SK-N-SH treated with all-trans-retinoic acid at 6 μM for 48 hours (cell line): ENCODE results near the gene PRKG2.
"Not testable (repeated sequence)": the region's sequence is repeated elsewhere in the genome, so short reads cannot be mapped to it uniquely, and the experiment has no call there.

ENCODE experiments used
- ATAC-seq: fragments of 200-7000 bp; cut with Tn5 transposase; 3 replicates; pipeline ENCODE4 v1.9.1; 2020; ENCODE audit warnings: mild to moderate bottlenecking, moderate library complexity
- BACH2 ChIP-seq: fragments of 250-450 bp; sonication (Bioruptor Pico); IDR thresholded peaks from 2 replicates; pipeline ENCODE4 v1.9.0; 2021; ENCODE audit warnings: mild to moderate bottlenecking, borderline replicate concordance
- CSDC2 ChIP-seq: fragments of 250-450 bp; sonication (Bioruptor Pico); IDR thresholded peaks from 2 replicates; pipeline ENCODE4 v1.5.0; 2020; ENCODE audit warnings: mild to moderate bottlenecking, moderate library complexity
- CSRNP3 ChIP-seq: fragments of 250-450 bp; sonication (Bioruptor Pico); IDR thresholded peaks from 2 replicates; pipeline ENCODE4 v1.5.1; 2021; ENCODE audit warnings: mild to moderate bottlenecking, moderate library complexity
- ESRRG ChIP-seq: fragments of 250-450 bp; sonication (Bioruptor Pico); IDR thresholded peaks from 2 replicates; pipeline ENCODE4 v1.6.1; 2021; ENCODE audit warnings: mild to moderate bottlenecking
- GLIS3 ChIP-seq: fragments of 250-450 bp; sonication (Bioruptor Pico); IDR thresholded peaks from 2 replicates; pipeline ENCODE4 v1.5.0; 2020; ENCODE audit warnings: mild to moderate bottlenecking, moderate library complexity
- ISL1 ChIP-seq: fragments of 250-450 bp; sonication (Bioruptor Pico); IDR thresholded peaks from 2 replicates; pipeline ENCODE4 v2.1.2; 2022; ENCODE audit warnings: mild to moderate bottlenecking, moderate library complexity
- OSR1 ChIP-seq: fragments of 250-450 bp; sonication (Bioruptor Pico); IDR thresholded peaks from 2 replicates; pipeline ENCODE4 v1.8.0; 2022; ENCODE audit warnings: moderate library complexity, mild to moderate bottlenecking, inconsistent platforms
- POU6F1 ChIP-seq: fragments of 250-450 bp; sonication (Bioruptor Pico); IDR thresholded peaks from 2 replicates; pipeline ENCODE4 v1.8.0; 2021; ENCODE audit warnings: low read depth, mild to moderate bottlenecking, moderate library complexity, borderline replicate concordance
- PPARA ChIP-seq: fragments of 250-450 bp; sonication (Bioruptor Pico); IDR thresholded peaks from 2 replicates; pipeline ENCODE4 v1.5.0; 2020; ENCODE audit warnings: mild to moderate bottlenecking, borderline replicate concordance
- SNAI2 ChIP-seq: fragments of 250-450 bp; sonication (Bioruptor Pico); IDR thresholded peaks from 2 replicates; pipeline ENCODE4 v1.5.0; 2020; ENCODE audit warnings: mild to moderate bottlenecking, moderate library complexity
- TCF4 ChIP-seq: fragments of 250-450 bp; sonication (Bioruptor Pico); IDR thresholded peaks from 2 replicates; pipeline ENCODE4 v1.8.0; 2021; ENCODE audit warnings: mild to moderate bottlenecking, moderate library complexity, borderline replicate concordance
- TSHZ2 ChIP-seq: fragments of 250-450 bp; sonication (Bioruptor Pico); IDR thresholded peaks from 2 replicates; pipeline ENCODE4 v1.5.0; 2020; ENCODE audit warnings: mild to moderate bottlenecking, moderate library complexity
- ZC3H10 ChIP-seq: fragments of 250-450 bp; sonication (Bioruptor Pico); IDR thresholded peaks from 2 replicates; pipeline ENCODE4 v1.5.1; 2021; ENCODE audit warnings: mild to moderate bottlenecking, moderate library complexity
- ZFP3 ChIP-seq: fragments of 250-450 bp; sonication (Bioruptor Pico); IDR thresholded peaks from 2 replicates; pipeline ENCODE4 v1.5.0; 2020; ENCODE audit warnings: mild to moderate bottlenecking, moderate library complexity
- ZNF565 ChIP-seq: fragments of 450-650 bp; formaldehyde crosslinking; conservative IDR thresholded peaks from 2 replicates; pipeline ENCODE4 v1.5.0; 2020; ENCODE audit warnings: low read depth, mild to moderate bottlenecking, moderate library complexity
- ZNF70 ChIP-seq: fragments of 450-650 bp; formaldehyde crosslinking; IDR thresholded peaks from 2 replicates; pipeline ENCODE4 v1.5.0; 2020; ENCODE audit warnings: mild to moderate bottlenecking, moderate library complexity
- ZNF8 ChIP-seq: fragments of 450-650 bp; formaldehyde crosslinking; IDR thresholded peaks from 2 replicates; pipeline ENCODE4 v1.5.0; 2020; ENCODE audit warnings: mild to moderate bottlenecking, moderate library complexity

The PRKG2 gene

GRCh38 chr4:81164623-81165416 lies 50.2 kb downstream of the PRKG2 start:
- ATAC-seq = no peak

GRCh38 chr4:81164126-81164525 lies 50.9 kb downstream of the PRKG2 start:
- TF ChIP-seq PPARA (no peak), ZNF565 (CRISPR knock-in tag) (no peak), SNAI2 (CRISPR knock-in tag) (no peak), ZFP3 (CRISPR knock-in tag) (no peak), CSDC2 (CRISPR knock-in tag) (no peak), ZNF70 (CRISPR knock-in tag) (no peak), OSR1 (CRISPR knock-in tag) (no peak)
- ATAC-seq = no peak

More at GRCh38 chr4:81164623-81165416, 50.2 kb downstream of the PRKG2 start:
- TF ChIP-seq BACH2 (CRISPR knock-in tag) = no peak
- no peak for TF ChIP-seq POU6F1 (CRISPR knock-in tag)
- no peak for TF ChIP-seq ZC3H10
- no peak for TF ChIP-seq ZNF70 (CRISPR knock-in tag)
- TF ChIP-seq ZFP3 (CRISPR knock-in tag) = no peak
- TF ChIP-seq TCF4 = no peak
- TF ChIP-seq ZNF565 (CRISPR knock-in tag) = no peak
- no peak for TF ChIP-seq ZNF8
- no peak for TF ChIP-seq SNAI2 (CRISPR knock-in tag)
- no peak for TF ChIP-seq ISL1 (CRISPR knock-in tag)
- TF ChIP-seq TSHZ2 (CRISPR knock-in tag) = no peak
- TF ChIP-seq, all 23 proteins: peak for 0

- ATAC-seq = no peak
- TF ChIP-seq TSHZ2 (CRISPR knock-in tag) (no peak), SNAI2 (CRISPR knock-in tag) (no peak), ESRRG (CRISPR knock-in tag) (no peak), PPARA (no peak), GLIS3 (no peak), ZNF70 (CRISPR knock-in tag) (no peak), CSRNP3 (no peak), ZFP3 (CRISPR knock-in tag) (no peak)
Measured at GRCh38 chr4:81162752-81163458, 52.1 kb downstream of the PRKG2 start.

- ATAC-seq = not testable (repeated sequence)
Measured at GRCh38 chr4:81153714-81154323, 61.2 kb downstream of the PRKG2 start.
